Loucy (cell line): ENCODE measurements around the gene UNKL.
A peak's percentile ranks its signal among the peaks of the same experiment; 100 is the strongest.

Source experiments
- H2AFZ ChIP-seq: fragments of 200-600 bp; sonication (generic); 2 replicates; pipeline ENCODE4 v1.6.0; 2016; ENCODE audit warnings: antibody characterized with exemption, mild to moderate bottlenecking, low read length, moderate library complexity
- H3F3A ChIP-seq: fragments of 200-600 bp; 2 replicates; pipeline ENCODE4 v1.6.0; 2016; ENCODE audit warnings: antibody characterized with exemption, low read depth, mild to moderate bottlenecking
- H3K27me3 ChIP-seq: fragments of 200-600 bp; sonication (generic); 2 replicates; pipeline ENCODE4 v1.6.1; 2014; ENCODE audit warnings: low read length, mild to moderate bottlenecking; ENCODE audit not compliant: insufficient read depth, poor library complexity, severe bottlenecking
- H3K36me3 ChIP-seq: fragments of 200-600 bp; sonication (generic); 2 replicates; pipeline ENCODE4 v1.6.1; 2016; ENCODE audit warnings: low read length; ENCODE audit not compliant: insufficient read depth
- H3K4me1 ChIP-seq: fragments of 200-600 bp; sonication (generic); 2 replicates; pipeline ENCODE4 v1.5.1; 2014; ENCODE audit warnings: low read length, mild to moderate bottlenecking; ENCODE audit not compliant: insufficient read depth, poor library complexity, severe bottlenecking
- H3K4me2 ChIP-seq: fragments of 200-600 bp; sonication (generic); 2 replicates; pipeline ENCODE4 v1.6.0; 2014; ENCODE audit warnings: antibody characterized with exemption, low read length, low read depth, mild to moderate bottlenecking; ENCODE audit not compliant: poor library complexity, severe bottlenecking
- H3K4me3 ChIP-seq: fragments of 200-600 bp; sonication (generic); 2 replicates; pipeline ENCODE4 v1.5.1; 2014; ENCODE audit warnings: low read length, mild to moderate bottlenecking, mixed read lengths; ENCODE audit not compliant: poor library complexity, severe bottlenecking
- H3K79me2 ChIP-seq: fragments of 200-600 bp; sonication (generic); 2 replicates; pipeline ENCODE4 v1.6.1; 2014; ENCODE audit warnings: low read length; ENCODE audit not compliant: insufficient read depth
- H3K9ac ChIP-seq: fragments of 200-600 bp; sonication (generic); 2 replicates; pipeline ENCODE4 v1.6.0; 2014; ENCODE audit warnings: mild to moderate bottlenecking, low read depth, low read length, moderate library complexity; ENCODE audit not compliant: poor library complexity, severe bottlenecking
- H3K9me2 ChIP-seq: fragments of 200-600 bp; sonication (generic); replicated peaks from 2 replicates; pipeline ENCODE4 v1.6.1; 2016; ENCODE audit warnings: low read depth, low read length, mixed read lengths
- H3K9me3 ChIP-seq: fragments of 200-600 bp; sonication (generic); 2 replicates; pipeline ENCODE4 v1.6.1; 2014; ENCODE audit warnings: mild to moderate bottlenecking, antibody characterized with exemption, low read length, low read depth; ENCODE audit not compliant: insufficient read depth
- H4K20me1 ChIP-seq: fragments of 200-600 bp; sonication (generic); 2 replicates; pipeline ENCODE4 v1.6.0; 2014; ENCODE audit warnings: antibody characterized with exemption, low read length, mild to moderate bottlenecking; ENCODE audit not compliant: insufficient read depth, poor library complexity, severe bottlenecking
- CTCF ChIP-seq: fragments of 200-600 bp; sonication (generic); conservative IDR thresholded peaks from 2 replicates; pipeline ENCODE4 v1.5.1; 2014; ENCODE audit warnings: mild to moderate bottlenecking, antibody characterized with exemption, low read length
- EZH2phosphoT487 ChIP-seq: fragments of 200-600 bp; IDR thresholded peaks from 2 replicates; pipeline ENCODE4 v1.6.1; 2018; ENCODE audit warnings: antibody characterized with exemption, mild to moderate bottlenecking, moderate library complexity, borderline replicate concordance

The UNKL gene

GRCh38 chr16:1414532-1415260 lies at the start of gene UNKL:
Gene UNKL (minus strand): TSS chr16:1414704. CDS start chr16:1414691, 13 bp downstream.
- Histone ChIP-seq H3K9me3 (no peaks in the 10 kb centered on the region), H3K4me1 (no peaks in the 10 kb centered on the region), H3K4me2 (peak within 1 kb of the TSS; percentile 65), H3F3A (no peaks in the 10 kb centered on the region), H3K36me3 (no peaks in the 10 kb centered on the region), H3K27me3 (no peaks in the 10 kb centered on the region), H3K4me3 (peak within 1 kb of the TSS; percentile 77), H3K79me2 (peaks cover 9% of the 10 kb centered on the region), H3K9ac (peak within 1 kb of the TSS; percentile 74), H2AFZ (no peak within 1 kb of the TSS; the same call in 1 of the 2 replicates), H4K20me1 (no peaks in the 10 kb centered on the region), H3K9me2 (no peaks in the 10 kb centered on the region)
- no peak for TF ChIP-seq CTCF

GRCh38 chr16:1461146-1461545 lies 46.6 kb upstream of the UNKL start:
- Histone ChIP-seq H3K9me3 (no peaks in the 10 kb centered on the region), H3K9me2 (no peaks in the 10 kb centered on the region), H3F3A (no peaks in the 10 kb centered on the region), H3K79me2 (no peaks in the 10 kb centered on the region), H3K36me3 (no peaks in the 10 kb centered on the region), H3K27me3 (no peaks in the 10 kb centered on the region), H4K20me1 (no peaks in the 10 kb centered on the region), H2AFZ (no peak overlapping the region), H3K4me1 (no peaks in the 10 kb centered on the region), H3K4me3 (no peak overlapping the region), H3K4me2 (no peak overlapping the region), H3K9ac (no peak overlapping the region)
- TF ChIP-seq EZH2phosphoT487 (no peak), CTCF (no peak)

GRCh38 chr16:1460602-1461138 lies 46.2 kb upstream of the UNKL start:
- H3F3A ChIP-seq: no peaks in the 10 kb centered on the region
- H3K79me2 ChIP-seq: no peaks in the 10 kb centered on the region
- H3K4me3 ChIP-seq: no peak overlapping the region
- no peaks in the 10 kb centered on the region for H3K36me3 ChIP-seq
- H3K9ac ChIP-seq: no peak overlapping the region
- TF ChIP-seq EZH2phosphoT487 (no peak), CTCF (no peak)
- no peaks in the 10 kb centered on the region for H3K9me2 ChIP-seq
- no peaks in the 10 kb centered on the region for H4K20me1 ChIP-seq
- no peaks in the 10 kb centered on the region for H3K9me3 ChIP-seq
- no peaks in the 10 kb centered on the region for H3K4me1 ChIP-seq
- no peak overlapping the region for H2AFZ ChIP-seq
- no peaks in the 10 kb centered on the region for H3K27me3 ChIP-seq
- no peak overlapping the region for H3K4me2 ChIP-seq
